Body of pancreas (tissue), 4 donors: ENCODE data around the gene PHF1.

ENCODE experiments used
- CTCF ChIP-seq, 7 experiments: fragments of 450-650 bp in 4 of 7; fragments of 200-600 bp in 3 of 7; sonication (generic) in 3 of 7; IDR thresholded peaks; one replicate each; pipeline ENCODE4 v1.5.1; 2016 to 2019; ENCODE audit warnings: antibody characterized with exemption in 7 of 7
- POLR2A ChIP-seq, 3 donors: fragments of 450-650 bp; IDR thresholded peaks; one replicate each; pipeline ENCODE4 v1.6.1; 2016; ENCODE audit warnings: antibody characterized with exemption in 3 of 3, mild to moderate bottlenecking in 2 of 3

GRCh38 chr6:33428224-33428965 is 17.6 kb downstream of the PHF1 start:
- TF ChIP-seq CTCF (IDR thresholded peaks at IDR 0.05) (peak in 6 of 7 experiments; percentile 11 to 50 (median 34)), POLR2A (IDR thresholded peaks at IDR 0.05) (no peak)
